Measurements from ENCODE around the gene HTRA3. TPM values are rescaled to one million over a fixed set of nuclear protein-coding genes. Genes with fewer than 3 reads are reported as not detected.

Gene HTRA3
- total RNA-seq, 1 experiment from 2014 or later: not detected

DNA sequence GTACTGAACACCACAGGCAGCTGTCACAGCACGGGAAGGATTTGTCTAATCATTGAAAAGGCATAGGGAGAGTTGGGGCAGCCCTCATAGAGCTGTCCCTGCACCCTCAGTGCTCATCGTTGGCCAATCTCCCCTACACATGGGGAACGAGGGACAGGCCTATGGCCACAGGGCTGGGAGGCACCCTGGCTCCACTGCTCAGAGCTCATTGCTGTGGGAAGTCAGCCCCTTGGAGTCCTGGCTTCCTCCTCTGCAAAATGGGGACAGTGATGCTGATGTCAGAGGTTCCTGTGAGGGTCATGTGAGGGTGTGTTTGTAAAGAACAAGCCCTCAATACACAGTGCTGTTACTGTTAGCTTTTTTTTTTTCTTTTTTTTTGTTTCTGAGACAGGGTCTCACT lies 19.3 kb upstream of the HTRA3 start:
- CTCF ChIA-PET: interaction anchor here (0.7 kb wide), 1 partner anchor 305 kb away, joined by 3 read pairs; no protein-coding TSS in a partner anchor
- H3K36me3 Mint-ChIP-seq (ENCODE audit: insufficient read depth, unreplicated experiment): no peaks in the 10 kb centered on the region
- no peak overlapping the region for H3K27ac Mint-ChIP-seq (ENCODE audit: unreplicated experiment)
- TF ChIP-seq, protein P1, sequence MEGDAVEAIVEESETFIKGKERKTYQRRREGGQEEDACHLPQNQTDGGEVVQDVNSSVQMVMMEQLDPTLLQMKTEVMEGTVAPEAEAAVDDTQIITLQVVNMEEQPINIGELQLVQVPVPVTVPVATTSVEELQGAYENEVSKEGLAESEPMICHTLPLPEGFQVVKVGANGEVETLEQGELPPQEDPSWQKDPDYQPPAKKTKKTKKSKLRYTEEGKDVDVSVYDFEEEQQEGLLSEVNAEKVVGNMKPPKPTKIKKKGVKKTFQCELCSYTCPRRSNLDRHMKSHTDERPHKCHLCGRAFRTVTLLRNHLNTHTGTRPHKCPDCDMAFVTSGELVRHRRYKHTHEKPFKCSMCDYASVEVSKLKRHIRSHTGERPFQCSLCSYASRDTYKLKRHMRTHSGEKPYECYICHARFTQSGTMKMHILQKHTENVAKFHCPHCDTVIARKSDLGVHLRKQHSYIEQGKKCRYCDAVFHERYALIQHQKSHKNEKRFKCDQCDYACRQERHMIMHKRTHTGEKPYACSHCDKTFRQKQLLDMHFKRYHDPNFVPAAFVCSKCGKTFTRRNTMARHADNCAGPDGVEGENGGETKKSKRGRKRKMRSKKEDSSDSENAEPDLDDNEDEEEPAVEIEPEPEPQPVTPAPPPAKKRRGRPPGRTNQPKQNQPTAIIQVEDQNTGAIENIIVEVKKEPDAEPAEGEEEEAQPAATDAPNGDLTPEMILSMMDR (IDR thresholded peaks at IDR 0.05; ENCODE audit: unreplicated experiment): no peak
- intact Hi-C loops (cut with micrococcal nuclease; ENCODE audit: unreplicated experiment): no loop called here
- H3K27me3 Mint-ChIP-seq (ENCODE audit: unreplicated experiment): peaks cover 53% of the 10 kb centered on the region
- H3K4me3 Mint-ChIP-seq (ENCODE audit: low read depth, unreplicated experiment): no peak overlapping the region
- H3K9me3 Mint-ChIP-seq (ENCODE audit: low read depth, unreplicated experiment): no peaks in the 10 kb centered on the region
- no peak for DNase-seq
- BruUV-seq (replicated peaks): no TSS peak
- no peaks in the 10 kb centered on the region for H3K4me1 Mint-ChIP-seq (ENCODE audit: low read depth, unreplicated experiment)

DNA sequence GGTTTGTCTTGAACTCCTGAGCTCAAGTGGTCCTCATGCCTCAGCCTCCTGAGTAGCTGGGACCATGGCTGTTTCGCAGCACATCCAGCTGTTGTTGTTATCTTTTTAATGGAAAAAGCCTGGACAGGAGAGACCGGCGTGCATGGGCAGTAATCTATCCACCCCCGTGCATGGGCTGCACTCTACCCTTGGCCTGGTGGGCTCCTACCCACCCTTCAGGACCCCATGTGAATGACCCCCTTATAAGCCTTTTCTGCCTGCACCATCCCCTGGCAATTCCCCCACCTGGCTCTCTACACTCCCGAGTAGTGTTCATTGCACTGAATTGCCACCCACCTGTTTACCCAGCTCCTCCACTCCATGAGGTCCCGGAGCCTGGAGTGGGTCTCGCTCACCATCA lies 18.9 kb upstream of the HTRA3 start:
- TF ChIP-seq, protein P1 (IDR thresholded peaks at IDR 0.05; ENCODE audit: unreplicated experiment): no peak
- H3K9me3 Mint-ChIP-seq (ENCODE audit: low read depth, unreplicated experiment): no peaks in the 10 kb centered on the region
- H3K4me1 Mint-ChIP-seq (ENCODE audit: low read depth, unreplicated experiment): no peaks in the 10 kb centered on the region
- intact Hi-C loops (cut with micrococcal nuclease; ENCODE audit: unreplicated experiment): no loop called here
- no peak overlapping the region for H3K27ac Mint-ChIP-seq (ENCODE audit: unreplicated experiment)
- H3K4me3 Mint-ChIP-seq (ENCODE audit: low read depth, unreplicated experiment): no peak overlapping the region
- CTCF ChIA-PET: interaction anchor here (0.7 kb wide), 1 partner anchor 306 kb away, joined by 3 read pairs; no protein-coding TSS in a partner anchor
- no TSS peak for BruUV-seq (replicated peaks)
- H3K27me3 Mint-ChIP-seq (ENCODE audit: unreplicated experiment): peaks cover 58% of the 10 kb centered on the region
- no peak for DNase-seq
- no peaks in the 10 kb centered on the region for H3K36me3 Mint-ChIP-seq (ENCODE audit: insufficient read depth, unreplicated experiment)

DNA sequence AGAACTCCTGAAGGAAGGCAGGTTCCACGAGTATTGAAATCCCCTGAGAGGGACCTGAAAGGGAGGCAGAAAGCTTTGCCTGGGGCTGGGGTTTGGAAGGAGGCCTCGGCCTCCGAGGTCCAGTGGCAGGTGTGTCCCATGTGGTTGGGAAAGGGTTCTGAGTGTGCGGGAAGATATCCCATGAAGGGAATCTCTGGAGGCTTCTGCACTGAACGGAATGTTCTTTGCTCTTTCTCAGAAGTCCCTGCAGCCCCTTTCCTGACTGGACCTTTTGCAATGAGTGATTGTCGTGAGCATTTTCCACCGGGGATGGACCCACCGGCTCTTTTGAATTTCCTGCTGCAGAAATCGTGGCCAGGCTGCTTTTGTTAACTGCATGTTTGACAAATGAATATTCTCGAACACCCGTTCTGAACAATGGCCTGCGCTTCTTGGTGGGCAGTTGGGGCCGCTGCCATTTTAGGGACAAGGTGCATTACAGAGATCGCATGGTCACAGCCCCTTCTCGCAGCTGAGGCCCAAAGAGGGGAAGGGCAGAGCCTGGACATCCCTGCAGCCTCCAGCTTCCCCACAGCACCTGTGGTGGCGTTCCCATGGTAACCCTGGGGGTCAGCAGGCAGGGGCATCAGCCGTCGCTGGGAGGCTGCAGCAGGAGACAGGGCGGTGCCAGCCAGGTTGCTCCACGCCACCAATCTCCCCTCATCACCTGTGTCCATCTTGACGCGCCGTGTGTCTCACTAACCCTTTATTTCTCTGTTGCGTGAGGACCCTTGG lies 18.3 kb upstream of the HTRA3 start:
- intact Hi-C loops (cut with micrococcal nuclease; ENCODE audit: unreplicated experiment): no loop called here
- CTCF ChIA-PET: no interaction called here
- Mint-ChIP-seq H3K27ac (ENCODE audit: unreplicated experiment) (no peak overlapping the region), H3K4me3 (ENCODE audit: low read depth, unreplicated experiment) (no peak overlapping the region), H3K36me3 (ENCODE audit: insufficient read depth, unreplicated experiment) (no peaks in the 10 kb centered on the region), H3K4me1 (ENCODE audit: low read depth, unreplicated experiment) (no peaks in the 10 kb centered on the region), H3K27me3 (ENCODE audit: unreplicated experiment) (peaks cover 64% of the 10 kb centered on the region), H3K9me3 (ENCODE audit: low read depth, unreplicated experiment) (no peaks in the 10 kb centered on the region)
- DNase-seq: no peak
- no TSS peak for BruUV-seq (replicated peaks)
- TF ChIP-seq, protein P1 (IDR thresholded peaks at IDR 0.05; ENCODE audit: unreplicated experiment): no peak

DNA sequence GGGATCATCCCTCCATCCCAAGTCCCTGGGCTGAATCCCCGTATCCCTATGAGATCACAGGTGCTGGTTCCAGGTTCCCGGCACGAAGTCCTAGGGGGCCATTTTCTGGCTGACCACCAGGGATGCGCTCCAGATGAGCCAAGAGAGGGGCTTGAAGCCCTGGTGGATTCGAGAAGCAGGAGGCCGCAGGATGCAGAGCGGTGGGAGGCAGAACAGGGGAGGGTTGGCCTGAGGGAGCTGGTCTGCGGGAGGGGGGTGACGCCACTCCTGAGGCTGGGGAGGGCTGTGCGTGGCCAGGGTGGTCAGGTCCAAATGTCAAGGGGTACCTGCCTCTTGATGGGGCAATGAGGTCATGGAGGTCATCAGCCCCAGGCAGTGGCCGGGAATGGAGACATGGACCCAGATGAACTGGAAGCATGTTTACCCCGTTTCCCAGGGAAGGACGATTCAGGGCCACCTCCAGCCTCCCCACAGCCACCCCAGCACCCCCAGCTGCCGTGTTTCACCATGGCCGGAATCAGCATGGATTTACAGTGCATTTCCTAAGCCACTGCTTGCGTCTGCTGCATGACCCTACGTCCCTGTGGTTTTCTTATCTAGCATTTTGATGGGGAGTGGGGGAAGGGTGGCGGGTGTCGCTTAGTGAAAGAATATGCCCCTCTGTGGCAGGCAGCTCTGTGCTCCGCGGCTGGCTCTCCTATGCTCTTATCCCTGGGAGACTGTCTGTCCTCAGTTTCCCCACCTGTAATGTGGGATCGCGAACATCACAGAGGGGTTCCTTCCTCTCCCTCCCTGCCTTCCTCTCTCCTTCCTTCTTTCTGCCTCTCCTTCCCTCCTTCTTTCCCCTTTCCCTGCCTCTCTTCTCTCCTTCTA lies 17.0 kb upstream of the HTRA3 start:
- no peak overlapping the region for H3K27ac Mint-ChIP-seq (ENCODE audit: unreplicated experiment)
- no peaks in the 10 kb centered on the region for H3K4me1 Mint-ChIP-seq (ENCODE audit: low read depth, unreplicated experiment)
- no TSS peak for BruUV-seq (replicated peaks)
- CTCF ChIA-PET: no interaction called here
- H3K27me3 Mint-ChIP-seq (ENCODE audit: unreplicated experiment): peaks cover 65% of the 10 kb centered on the region
- no peaks in the 10 kb centered on the region for H3K36me3 Mint-ChIP-seq (ENCODE audit: insufficient read depth, unreplicated experiment)
- H3K9me3 Mint-ChIP-seq (ENCODE audit: low read depth, unreplicated experiment): no peaks in the 10 kb centered on the region
- no peak for DNase-seq
- intact Hi-C loops (cut with micrococcal nuclease; ENCODE audit: unreplicated experiment): no loop called here
- TF ChIP-seq, protein P1 (IDR thresholded peaks at IDR 0.05; ENCODE audit: unreplicated experiment): no peak
- no peak overlapping the region for H3K4me3 Mint-ChIP-seq (ENCODE audit: low read depth, unreplicated experiment)

All from Calu3 (cell line).